Ishikawa (cell line): Measurements from ENCODE around the gene GPATCH2L.

Experiments
- CEBPB ChIP-seq: IDR thresholded peaks from 2 replicates; pipeline ENCODE4 v1.6.1; 2012
- CREB1 ChIP-seq: IDR thresholded peaks from 2 replicates; pipeline ENCODE4 v1.6.1; 2012; ENCODE audit warnings: low read depth
- EGR1 ChIP-seq: IDR thresholded peaks from 2 replicates; pipeline ENCODE4 v1.6.1; 2012
- EP300 ChIP-seq: IDR thresholded peaks from 2 replicates; pipeline ENCODE4 v1.6.1; 2012; ENCODE audit warnings: borderline replicate concordance
- FOXM1 ChIP-seq: IDR thresholded peaks from 2 replicates; pipeline ENCODE4 v1.6.1; 2012; ENCODE audit warnings: low read depth, borderline replicate concordance
- NFIC ChIP-seq: IDR thresholded peaks from 2 replicates; pipeline ENCODE4 v1.6.1; 2012
- RAD21 ChIP-seq: IDR thresholded peaks from 2 replicates; pipeline ENCODE4 v1.6.1; 2012; ENCODE audit warnings: low read depth
- TAF1 ChIP-seq: IDR thresholded peaks from 2 replicates; pipeline ENCODE4 v1.6.1; 2012; ENCODE audit warnings: low read depth, mild to moderate bottlenecking
- TCF12 ChIP-seq: IDR thresholded peaks from 2 replicates; pipeline ENCODE4 v1.6.1; 2012; ENCODE audit warnings: low read depth
- TEAD4 ChIP-seq: IDR thresholded peaks from 2 replicates; pipeline ENCODE4 v1.6.1; 2012
- YY1 ChIP-seq: IDR thresholded peaks from 2 replicates; pipeline ENCODE4 v1.6.1; 2012; ENCODE audit warnings: low read depth
- ZBTB7A ChIP-seq: IDR thresholded peaks from 2 replicates; pipeline ENCODE4 v1.6.1; 2012; ENCODE audit warnings: low read depth
- TF ChIP-seq, protein P1 (sequence below): IDR thresholded peaks from 2 replicates; pipeline ENCODE4 v1.6.1; 2012
- TF ChIP-seq, protein P2 (sequence below): IDR thresholded peaks from 2 replicates; pipeline ENCODE4 v1.6.1; 2012
- TF ChIP-seq, protein P3 (sequence below): IDR thresholded peaks from 2 replicates; pipeline ENCODE4 v1.6.1; 2012; ENCODE audit warnings: low read depth, mild to moderate bottlenecking

Gene GPATCH2L

DNA sequence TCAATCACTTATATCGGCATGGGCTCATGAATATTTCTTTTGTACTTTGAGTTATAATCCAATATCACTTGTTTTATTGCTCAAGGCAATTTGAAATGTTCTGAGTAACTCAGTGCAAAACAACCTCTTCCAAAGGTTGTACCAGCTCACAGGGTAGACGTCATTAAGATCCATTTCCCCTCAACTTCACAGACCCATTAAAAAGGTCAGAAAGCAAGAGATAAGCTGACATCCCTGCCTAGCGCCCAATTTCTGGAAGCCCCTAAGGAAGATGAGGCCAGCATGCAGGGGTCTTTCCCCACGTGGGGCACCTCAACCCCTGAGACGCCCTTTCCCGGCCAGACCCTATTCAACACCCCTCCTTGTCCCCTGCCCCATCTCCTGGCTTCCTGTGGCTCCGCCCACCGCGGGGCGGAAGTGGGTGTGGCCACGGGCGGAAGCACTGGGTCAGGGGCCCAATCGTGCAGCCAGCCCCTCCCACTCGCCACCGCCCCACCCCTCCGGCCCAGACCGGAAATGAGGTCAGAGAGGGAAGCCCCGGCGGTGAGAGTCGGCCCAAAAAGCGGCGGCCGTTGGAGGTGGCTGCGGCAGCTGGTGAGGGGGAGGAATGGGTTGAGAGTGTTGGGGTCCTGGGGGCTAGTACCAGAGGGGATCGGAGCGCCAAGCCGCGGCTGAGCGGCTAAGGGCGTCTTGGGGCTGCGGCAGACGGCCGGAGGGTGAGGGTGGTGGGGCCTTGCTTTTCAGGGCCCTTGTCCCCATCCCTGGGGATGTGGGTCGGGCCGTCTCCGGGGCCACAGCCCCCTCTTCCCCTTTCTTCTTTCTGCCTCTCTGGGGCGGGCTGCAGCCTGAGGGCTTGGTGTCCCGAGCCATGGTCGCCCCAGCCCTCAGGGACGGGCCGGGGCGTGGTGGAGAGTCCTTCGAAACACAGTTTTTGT, at the start of gene GPATCH2L:
GPATCH2L (plus strand) TSS at position 525 of the 935 bp plus-strand sequence. CDS start 2,442 bp downstream, outside the sequence.
- TF ChIP-seq CEBPB = no peak
- TF ChIP-seq, protein P1, sequence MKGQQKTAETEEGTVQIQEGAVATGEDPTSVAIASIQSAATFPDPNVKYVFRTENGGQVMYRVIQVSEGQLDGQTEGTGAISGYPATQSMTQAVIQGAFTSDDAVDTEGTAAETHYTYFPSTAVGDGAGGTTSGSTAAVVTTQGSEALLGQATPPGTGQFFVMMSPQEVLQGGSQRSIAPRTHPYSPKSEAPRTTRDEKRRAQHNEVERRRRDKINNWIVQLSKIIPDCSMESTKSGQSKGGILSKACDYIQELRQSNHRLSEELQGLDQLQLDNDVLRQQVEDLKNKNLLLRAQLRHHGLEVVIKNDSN = peak; percentile 36; the same call in 1 of the 2 replicates
- TF ChIP-seq FOXM1 = no peak
- TF ChIP-seq EGR1 = no peak
- TF ChIP-seq TCF12 = no peak
- TF ChIP-seq, protein P2, sequence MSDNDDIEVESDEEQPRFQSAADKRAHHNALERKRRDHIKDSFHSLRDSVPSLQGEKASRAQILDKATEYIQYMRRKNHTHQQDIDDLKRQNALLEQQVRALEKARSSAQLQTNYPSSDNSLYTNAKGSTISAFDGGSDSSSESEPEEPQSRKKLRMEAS = no peak
- TF ChIP-seq ZBTB7A = peak; percentile 54; the same call in 1 of the 2 replicates
- TF ChIP-seq, protein P3, sequence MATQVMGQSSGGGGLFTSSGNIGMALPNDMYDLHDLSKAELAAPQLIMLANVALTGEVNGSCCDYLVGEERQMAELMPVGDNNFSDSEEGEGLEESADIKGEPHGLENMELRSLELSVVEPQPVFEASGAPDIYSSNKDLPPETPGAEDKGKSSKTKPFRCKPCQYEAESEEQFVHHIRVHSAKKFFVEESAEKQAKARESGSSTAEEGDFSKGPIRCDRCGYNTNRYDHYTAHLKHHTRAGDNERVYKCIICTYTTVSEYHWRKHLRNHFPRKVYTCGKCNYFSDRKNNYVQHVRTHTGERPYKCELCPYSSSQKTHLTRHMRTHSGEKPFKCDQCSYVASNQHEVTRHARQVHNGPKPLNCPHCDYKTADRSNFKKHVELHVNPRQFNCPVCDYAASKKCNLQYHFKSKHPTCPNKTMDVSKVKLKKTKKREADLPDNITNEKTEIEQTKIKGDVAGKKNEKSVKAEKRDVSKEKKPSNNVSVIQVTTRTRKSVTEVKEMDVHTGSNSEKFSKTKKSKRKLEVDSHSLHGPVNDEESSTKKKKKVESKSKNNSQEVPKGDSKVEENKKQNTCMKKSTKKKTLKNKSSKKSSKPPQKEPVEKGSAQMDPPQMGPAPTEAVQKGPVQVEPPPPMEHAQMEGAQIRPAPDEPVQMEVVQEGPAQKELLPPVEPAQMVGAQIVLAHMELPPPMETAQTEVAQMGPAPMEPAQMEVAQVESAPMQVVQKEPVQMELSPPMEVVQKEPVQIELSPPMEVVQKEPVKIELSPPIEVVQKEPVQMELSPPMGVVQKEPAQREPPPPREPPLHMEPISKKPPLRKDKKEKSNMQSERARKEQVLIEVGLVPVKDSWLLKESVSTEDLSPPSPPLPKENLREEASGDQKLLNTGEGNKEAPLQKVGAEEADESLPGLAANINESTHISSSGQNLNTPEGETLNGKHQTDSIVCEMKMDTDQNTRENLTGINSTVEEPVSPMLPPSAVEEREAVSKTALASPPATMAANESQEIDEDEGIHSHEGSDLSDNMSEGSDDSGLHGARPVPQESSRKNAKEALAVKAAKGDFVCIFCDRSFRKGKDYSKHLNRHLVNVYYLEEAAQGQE = no peak
- TF ChIP-seq NFIC = no peak
- no peak for TF ChIP-seq EP300
- no peak for TF ChIP-seq TEAD4
- peak; percentile 48 for TF ChIP-seq CREB1
- peak; percentile 69 for TF ChIP-seq TAF1
- TF ChIP-seq YY1 = 0 out of 2 replicates have a peak, but pooled peaks have one; percentile 19
- TF ChIP-seq RAD21 = no peak

DNA sequence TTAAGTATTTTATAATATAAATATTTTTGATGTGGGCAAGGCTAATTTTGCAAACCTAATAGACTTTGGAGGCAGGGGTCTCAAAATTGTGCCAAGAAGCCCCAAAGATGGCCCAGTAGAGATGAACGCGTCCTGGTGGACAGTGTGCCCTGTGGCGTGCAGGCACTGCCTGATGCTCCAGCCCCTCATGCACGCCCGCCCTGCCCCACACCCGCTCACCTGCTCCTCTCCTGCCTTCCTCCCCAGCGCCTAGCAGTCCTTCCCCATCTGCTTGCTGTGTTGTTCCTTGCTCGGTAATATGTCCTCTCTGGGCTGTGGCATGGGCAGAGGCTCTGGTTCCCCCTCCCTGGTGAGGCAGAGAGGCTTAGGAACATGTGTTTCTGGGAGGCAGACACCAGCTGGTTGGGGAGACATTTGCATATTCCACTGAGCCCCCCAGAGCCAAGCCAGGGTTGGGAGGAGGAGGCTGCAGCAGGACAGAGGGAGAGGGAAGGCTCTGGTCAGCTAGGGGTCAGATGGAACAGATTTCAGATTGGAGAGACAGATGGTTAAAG, 46.8 kb upstream of the GPATCH2L start:
- TF ChIP-seq TEAD4 (no peak), TAF1 (no peak), EGR1 (no peak), CEBPB (no peak), NFIC (no peak), ZBTB7A (no peak), EP300 (no peak), FOXM1 (no peak), RAD21 (no peak), YY1 (no peak), CREB1 (no peak), TCF12 (no peak)
- TF ChIP-seq, protein P2 = no peak
- TF ChIP-seq, protein P3 = no peak
- TF ChIP-seq, protein P1 = no peak

DNA sequence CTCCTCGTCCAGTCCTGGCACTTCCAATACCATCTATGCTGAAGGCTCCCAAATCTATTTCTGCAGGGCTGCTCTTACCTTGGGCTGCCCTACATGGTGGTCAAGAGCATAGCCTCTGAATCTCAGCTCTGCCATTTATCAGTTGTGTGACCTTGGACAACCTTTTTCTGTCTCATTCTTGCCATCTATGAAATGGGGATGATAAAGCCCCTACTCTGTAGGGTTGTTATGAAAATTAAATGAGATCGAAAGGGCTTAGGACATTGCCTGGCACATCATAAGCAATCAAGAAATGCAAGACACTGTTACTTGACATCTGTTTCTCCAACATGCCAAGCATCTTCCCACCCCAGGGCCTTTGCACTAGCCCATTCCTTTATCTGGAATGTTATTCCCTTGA, 45.5 kb upstream of the GPATCH2L start:
- TF ChIP-seq, protein P1 = no peak
- TF ChIP-seq ZBTB7A = no peak
- TF ChIP-seq CEBPB = no peak
- no peak for TF ChIP-seq EGR1
- TF ChIP-seq EP300 = no peak
- TF ChIP-seq RAD21 = no peak
- TF ChIP-seq TEAD4 = no peak

DNA sequence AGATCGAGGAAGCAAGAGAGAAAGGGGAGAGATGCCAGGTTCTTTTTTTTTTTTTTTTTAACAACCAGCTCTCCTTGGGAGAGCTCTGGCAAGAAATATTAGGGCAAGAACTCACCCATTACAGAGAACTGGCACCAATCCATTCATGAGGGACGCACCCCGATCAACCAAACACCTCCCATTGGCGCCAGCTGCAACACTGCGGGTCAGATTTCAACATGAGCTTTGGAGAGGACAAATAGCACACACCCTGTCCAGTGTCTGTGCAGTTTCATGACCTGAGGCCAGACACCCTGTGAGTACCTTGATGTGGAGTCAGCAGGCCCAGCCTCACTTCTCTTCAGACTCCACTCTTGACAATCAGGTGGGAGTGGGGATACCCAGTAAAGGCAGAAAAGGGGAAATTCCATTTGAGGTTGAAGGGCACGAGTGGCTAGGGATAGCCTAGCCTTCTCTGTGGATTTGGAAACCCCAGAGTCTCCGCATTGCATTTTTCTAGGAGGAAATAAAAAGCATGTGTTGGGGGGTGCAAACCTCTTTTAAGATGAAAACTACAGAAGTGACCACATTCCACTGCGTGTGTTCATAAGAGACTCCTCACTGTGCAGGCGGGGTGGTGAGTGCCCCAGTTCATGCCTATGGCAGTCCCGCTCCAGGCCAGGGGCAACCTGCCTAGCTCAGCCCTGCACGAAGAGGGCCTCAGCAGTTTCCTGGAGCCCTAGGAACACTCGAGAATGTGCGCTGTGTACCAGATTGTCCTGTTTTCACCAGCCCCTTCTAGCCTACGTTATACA, 42.4 kb upstream of the GPATCH2L start:
- TF ChIP-seq NFIC (peak; percentile 43), FOXM1 (no peak)
